ENCODE measurements around the gene ZNF780A.
"Not testable (repeated sequence)": the region's sequence is repeated elsewhere in the genome, so short reads cannot be mapped to it uniquely, and the experiment has no call there.

Gene ZNF780A

GRCh38 chr19:40090241-40091204 lies at the start of gene ZNF780A:
TSS of gene ZNF780A (minus strand) at chr19:40090943. CDS start at chr19:40084753, 6,190 bp downstream.
- DNase-seq = peak; percentile 26

- DNase-seq = no peak
Measured at GRCh38 chr19:40139533-40140287, 49.0 kb upstream of the ZNF780A start.

GRCh38 chr19:40136818-40137217 lies 46.1 kb upstream of the ZNF780A start:
- DNase-seq = no peak

GRCh38 chr19:40134866-40135265 lies 44.1 kb upstream of the ZNF780A start:
- DNase-seq = no peak

GRCh38 chr19:40133491-40133890 lies 42.7 kb upstream of the ZNF780A start:
- no peak for DNase-seq

- no peak for DNase-seq
Measured at GRCh38 chr19:40130013-40130412, 39.3 kb upstream of the ZNF780A start.

GRCh38 chr19:40129425-40129824 lies 38.7 kb upstream of the ZNF780A start:
- no peak for DNase-seq

GRCh38 chr19:40128991-40129390 lies 38.2 kb upstream of the ZNF780A start:
- DNase-seq = no peak

GRCh38 chr19:40119380-40119779 lies 28.6 kb upstream of the ZNF780A start:
- no peak for DNase-seq

- not testable (repeated sequence) for DNase-seq
Measured at GRCh38 chr19:40118638-40119037, 27.9 kb upstream of the ZNF780A start.

GRCh38 chr19:40116075-40116474 lies 25.3 kb upstream of the ZNF780A start:
- DNase-seq = no peak

GRCh38 chr19:40114119-40114518 lies 23.4 kb upstream of the ZNF780A start:
- DNase-seq = not testable (repeated sequence)

- not testable (repeated sequence) for DNase-seq
Measured at GRCh38 chr19:40112271-40112670, 21.5 kb upstream of the ZNF780A start.

GRCh38 chr19:40110570-40110969 lies 19.8 kb upstream of the ZNF780A start:
- DNase-seq = no peak

- DNase-seq = no peak
Measured at GRCh38 chr19:40104754-40105153, 14.0 kb upstream of the ZNF780A start.

- DNase-seq = no peak
Measured at GRCh38 chr19:40103600-40103999, 12.9 kb upstream of the ZNF780A start.

GRCh38 chr19:40101813-40102212 lies 11.1 kb upstream of the ZNF780A start:
- no peak for DNase-seq

- no peak for DNase-seq
Measured at GRCh38 chr19:40093416-40093815, 2.7 kb upstream of the ZNF780A start.

GRCh38 chr19:40091205-40092129 lies 724 bp upstream of the ZNF780A start:
- DNase-seq = no peak

- no peak for DNase-seq
Measured at GRCh38 chr19:40089462-40089861, 1.3 kb downstream of the ZNF780A start.

- no peak for DNase-seq
Measured at GRCh38 chr19:40088299-40089047, 2.3 kb downstream of the ZNF780A start.

GRCh38 chr19:40084948-40085347 lies 5.8 kb downstream of the ZNF780A start:
- no peak for DNase-seq

All from cortex of kidney (tissue), 1 donor.